T-helper 2 cell treated with Interferon-gamma antibody and Interleukin-4, amounts not matched to agents 100 ng/mL and 5 ng/mL, for 36 hours (primary cell): ENCODE results near the gene SLC7A8. TPM values are rescaled to one million over a fixed set of nuclear protein-coding genes. Genes with fewer than 3 reads are reported as not detected.
"Not testable (repeated sequence)": the region's sequence is repeated elsewhere in the genome, so short reads cannot be mapped to it uniquely, and the experiment has no call there.

Experiments
- intact Hi-C: fragments of 100-400 bp; cut with micrococcal nuclease; formaldehyde crosslinking; loops from one replicate; pipeline ENCODE4 v1.15.1; 2023
- total RNA-seq: library from RNA; stranded (reverse); gene quantifications from 2 replicates; pipeline ENCODE4 v1.2.3, GENCODE V29; 2022

The SLC7A8 gene
- total RNA-seq, 1 donor from 2014 or later: 1.0 TPM

- intact Hi-C loops: no loop called here
Observed at GRCh38 chr14:23117371-23118020, 66.0 kb downstream of the SLC7A8 start.

- intact Hi-C loops: no loop called here
Observed at GRCh38 chr14:23115918-23116317, 67.5 kb downstream of the SLC7A8 start.

- intact Hi-C loops: no loop called here
Observed at GRCh38 chr14:23115039-23115731, 68.3 kb downstream of the SLC7A8 start.

GRCh38 chr14:23114669-23115038 is 68.8 kb downstream of the SLC7A8 start:
- intact Hi-C loops: no loop called here

GRCh38 chr14:23114120-23114458 is 69.4 kb downstream of the SLC7A8 start:
- intact Hi-C loops: no loop called here

GRCh38 chr14:23113431-23114119 is 69.9 kb downstream of the SLC7A8 start:
- intact Hi-C loops: no loop called here

GRCh38 chr14:23112359-23113178 is 70.9 kb downstream of the SLC7A8 start:
- intact Hi-C loops: no loop called here

- intact Hi-C loops: no loop called here
Observed at GRCh38 chr14:23110579-23111365, 72.7 kb downstream of the SLC7A8 start.

- intact Hi-C loops: no loop called here
Observed at GRCh38 chr14:23109769-23110168, 73.7 kb downstream of the SLC7A8 start.

GRCh38 chr14:23108169-23108568 is 75.3 kb downstream of the SLC7A8 start:
- intact Hi-C loops: not testable (repeated sequence)

GRCh38 chr14:23107620-23108019 is 75.8 kb downstream of the SLC7A8 start:
- intact Hi-C loops: not testable (repeated sequence)

- intact Hi-C loops: no loop called here
Observed at GRCh38 chr14:23106747-23107045, 76.8 kb downstream of the SLC7A8 start.

GRCh38 chr14:23105348-23105824 is 78.1 kb downstream of the SLC7A8 start:
- intact Hi-C loops: no loop called here

GRCh38 chr14:23104591-23105347 is 78.7 kb downstream of the SLC7A8 start, which contains the start of gene CIROP:
Gene CIROP, minus strand, starts transcription at chr14:23104989. Its CDS starts 69 bp downstream, at chr14:23104920.
- intact Hi-C loops: no loop called here

- intact Hi-C loops: no loop called here
Observed at GRCh38 chr14:23104070-23104590, 79.3 kb downstream of the SLC7A8 start.

- intact Hi-C loops: no loop called here
Observed at GRCh38 chr14:23103581-23103980, 79.9 kb downstream of the SLC7A8 start.

GRCh38 chr14:23102801-23103200 is 80.7 kb downstream of the SLC7A8 start:
- intact Hi-C loops: no loop called here

- intact Hi-C loops: no loop called here
Observed at GRCh38 chr14:23101986-23102625, 81.4 kb downstream of the SLC7A8 start.

- intact Hi-C loops: no loop called here
Observed at GRCh38 chr14:23101213-23101970, 82.1 kb downstream of the SLC7A8 start.
